Subcutaneous adipose tissue (tissue), 4 donors: ENCODE results near the gene ZW10. TPM values are rescaled to one million over a fixed set of nuclear protein-coding genes. Genes with fewer than 3 reads are reported as not detected.

Experiments
- total RNA-seq, 4 donors: library from RNA; depleted of rRNA; stranded (reverse); fragments of >200 nt; gene quantifications; one replicate each; pipeline ENCODE4 v1.1.0, GENCODE V29; 2016
- TF ChIP-seq, protein P1 (sequence below): fragments of 450-650 bp; IDR thresholded peaks from one replicate; pipeline ENCODE4 v1.5.1; 2016; ENCODE audit warnings: low read depth, mild to moderate bottlenecking, control low read depth, antibody characterized with exemption, moderate library complexity

Gene ZW10
- total RNA-seq, 4 donors from 2014 or later, result 12.6 to 17.4 (median 13.6) TPM

DNA sequence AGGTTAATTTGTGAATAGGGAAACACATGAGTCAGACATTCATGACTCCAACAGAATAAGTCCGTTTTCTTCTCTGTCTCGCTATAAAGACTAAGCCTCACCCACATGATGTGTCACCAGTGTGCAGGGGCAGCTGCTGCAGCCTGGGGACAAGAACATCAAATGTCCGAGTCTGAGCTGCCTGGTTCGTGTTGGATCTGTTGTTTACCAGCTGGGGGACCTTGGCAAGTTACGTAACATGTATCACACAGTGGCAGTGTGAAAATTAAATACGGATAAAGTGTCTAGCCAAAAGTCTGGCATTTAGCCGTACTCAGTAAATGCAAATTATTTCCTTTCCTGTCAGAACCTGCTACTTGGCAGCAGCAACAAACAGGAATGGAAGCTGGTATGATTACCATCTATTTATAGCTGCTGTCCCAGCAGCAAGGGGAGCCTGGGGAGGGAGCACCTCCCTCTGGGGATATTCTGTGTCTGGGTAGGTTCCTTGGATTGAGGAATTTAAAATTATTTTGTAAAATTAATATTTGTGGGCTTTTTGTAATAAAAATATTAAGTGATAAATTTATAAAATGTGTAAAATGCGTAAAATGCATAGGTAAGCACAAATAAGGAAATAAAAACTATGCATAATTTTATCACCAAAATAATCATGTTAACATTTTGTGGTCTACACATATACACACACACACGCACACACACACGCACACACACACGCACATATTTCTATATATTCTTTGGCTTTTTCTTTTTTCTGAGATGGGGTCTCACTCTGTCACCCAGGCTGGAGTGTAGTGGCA lies 4.8 kb upstream of the ZW10 start:
- TF ChIP-seq, protein P1, sequence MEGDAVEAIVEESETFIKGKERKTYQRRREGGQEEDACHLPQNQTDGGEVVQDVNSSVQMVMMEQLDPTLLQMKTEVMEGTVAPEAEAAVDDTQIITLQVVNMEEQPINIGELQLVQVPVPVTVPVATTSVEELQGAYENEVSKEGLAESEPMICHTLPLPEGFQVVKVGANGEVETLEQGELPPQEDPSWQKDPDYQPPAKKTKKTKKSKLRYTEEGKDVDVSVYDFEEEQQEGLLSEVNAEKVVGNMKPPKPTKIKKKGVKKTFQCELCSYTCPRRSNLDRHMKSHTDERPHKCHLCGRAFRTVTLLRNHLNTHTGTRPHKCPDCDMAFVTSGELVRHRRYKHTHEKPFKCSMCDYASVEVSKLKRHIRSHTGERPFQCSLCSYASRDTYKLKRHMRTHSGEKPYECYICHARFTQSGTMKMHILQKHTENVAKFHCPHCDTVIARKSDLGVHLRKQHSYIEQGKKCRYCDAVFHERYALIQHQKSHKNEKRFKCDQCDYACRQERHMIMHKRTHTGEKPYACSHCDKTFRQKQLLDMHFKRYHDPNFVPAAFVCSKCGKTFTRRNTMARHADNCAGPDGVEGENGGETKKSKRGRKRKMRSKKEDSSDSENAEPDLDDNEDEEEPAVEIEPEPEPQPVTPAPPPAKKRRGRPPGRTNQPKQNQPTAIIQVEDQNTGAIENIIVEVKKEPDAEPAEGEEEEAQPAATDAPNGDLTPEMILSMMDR, result no peak

DNA sequence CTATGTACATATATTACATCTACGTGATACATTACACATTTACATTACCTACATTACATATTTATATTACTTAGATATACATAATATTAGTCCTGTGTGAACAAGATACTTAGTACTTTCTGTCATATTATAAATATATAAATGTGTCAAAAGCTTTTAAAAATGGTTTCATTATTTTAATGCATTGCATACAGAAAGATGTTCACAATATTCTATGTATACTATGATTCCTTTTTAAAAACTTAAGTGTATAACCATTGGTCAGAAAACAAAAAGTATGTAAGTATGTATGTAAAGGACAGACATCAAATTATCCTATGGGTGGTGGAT lies 647 bp upstream of the ZW10 start:
- TF ChIP-seq, protein P1, result no peak

DNA sequence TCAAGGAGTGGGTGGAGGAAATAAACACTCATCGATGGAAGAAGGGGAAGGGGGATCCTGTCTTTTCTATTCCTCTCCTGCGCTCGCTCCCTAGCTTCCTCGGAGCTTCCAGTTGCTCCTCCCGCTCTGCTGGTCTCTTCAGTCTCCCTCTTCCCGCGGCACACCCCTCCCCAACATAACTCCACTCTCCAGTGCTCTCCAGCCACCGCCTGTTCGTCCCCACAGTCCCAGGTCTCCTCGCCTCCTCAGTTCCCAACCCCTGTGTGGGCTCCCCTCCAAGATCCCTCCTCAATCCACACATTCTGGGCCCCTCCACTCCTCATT lies 438 bp downstream of the ZW10 start:
- TF ChIP-seq, protein P1, result no peak

DNA sequence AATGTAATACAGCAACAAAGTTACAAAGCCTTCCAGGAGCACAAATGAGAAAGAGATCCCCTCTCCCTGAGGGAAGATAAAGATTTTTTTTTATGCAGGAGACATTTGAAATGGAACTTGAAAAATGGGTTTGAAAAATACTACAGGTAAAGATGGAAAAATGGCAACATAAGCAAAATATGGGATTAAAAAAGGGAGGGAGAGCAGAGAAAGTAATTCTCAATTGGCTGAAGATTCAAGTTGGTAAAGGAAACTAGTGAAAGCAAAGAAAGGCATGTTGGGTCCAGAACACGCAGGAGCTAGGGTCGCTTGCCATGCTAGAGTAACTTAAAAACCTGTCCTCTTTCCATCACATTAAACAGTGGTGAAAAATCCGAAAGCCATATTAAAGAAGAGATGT lies 1.5 kb downstream of the ZW10 start:
- TF ChIP-seq, protein P1, result no peak

DNA sequence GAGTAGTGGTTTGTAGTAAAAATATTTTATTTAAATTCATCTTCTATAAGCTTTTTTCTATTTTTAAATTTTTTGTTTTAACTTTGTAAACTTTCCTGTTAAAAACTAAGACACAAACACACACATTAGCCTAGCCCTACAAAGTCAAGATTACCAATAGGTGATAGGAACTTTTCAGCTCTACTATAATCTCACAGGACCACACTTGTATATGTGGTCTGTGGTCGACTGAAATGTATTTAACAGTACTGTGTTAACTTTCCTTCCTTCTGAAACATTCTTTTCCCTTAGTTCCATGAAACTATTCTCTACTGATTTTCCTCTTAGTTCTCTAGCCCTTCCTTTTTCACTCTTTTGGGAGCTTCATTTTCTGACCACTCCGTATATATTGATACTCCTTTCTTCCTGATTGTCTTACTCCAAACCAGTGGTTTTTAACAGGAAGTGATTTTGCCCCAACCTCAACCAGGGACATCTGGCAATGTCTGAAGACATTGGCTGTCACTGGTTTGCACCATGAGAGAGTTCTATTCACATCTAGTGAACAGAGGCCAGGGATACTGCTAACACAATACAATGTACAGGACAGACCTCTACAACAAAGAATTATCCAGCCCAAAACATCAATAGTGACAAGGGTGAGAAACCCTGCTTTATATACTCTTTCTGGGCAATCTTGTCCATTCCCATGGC lies 8.8 kb downstream of the ZW10 start:
- TF ChIP-seq, protein P1, result no peak

DNA sequence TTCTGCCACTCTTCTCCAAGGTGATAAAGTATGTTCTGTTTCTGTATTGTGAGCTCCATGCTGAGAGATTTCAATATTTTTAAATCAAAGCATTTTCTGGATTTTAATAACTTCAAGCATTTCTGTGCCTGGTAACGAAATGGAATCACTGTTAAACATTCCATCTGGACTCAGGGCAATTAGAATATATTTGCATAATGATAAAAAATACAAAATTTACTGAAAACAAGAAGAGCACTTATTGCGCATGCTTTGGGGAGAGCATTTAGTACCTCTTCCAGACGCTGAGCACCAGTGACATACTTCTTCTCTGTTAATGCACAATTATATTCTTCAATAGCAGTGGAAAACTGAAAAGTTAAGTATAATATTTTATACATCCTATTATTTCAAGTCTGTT lies 13.3 kb downstream of the ZW10 start:
- TF ChIP-seq, protein P1, result no peak

DNA sequence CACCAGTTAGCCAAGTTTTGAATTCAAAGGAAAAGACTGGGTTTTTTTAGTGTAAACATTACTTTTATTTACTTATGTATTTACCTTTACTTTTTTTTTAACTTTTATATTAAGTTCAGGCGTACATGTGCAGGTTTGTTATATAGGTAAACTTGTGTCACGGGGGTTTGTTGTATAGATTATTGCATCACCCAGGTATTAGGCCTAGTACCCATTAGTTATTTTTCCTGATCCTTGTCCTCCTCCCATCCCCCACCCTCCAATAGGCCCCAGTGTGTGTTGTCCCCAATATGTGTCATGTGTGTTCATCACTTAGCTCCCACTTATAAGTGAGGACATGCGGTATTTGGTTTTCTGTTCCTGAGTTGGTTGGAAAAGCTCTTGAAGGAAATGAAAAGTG lies 20.6 kb downstream of the ZW10 start:
- TF ChIP-seq, protein P1, result no peak
